ENCODE measurements around the gene ZNF133. TPM values are rescaled to one million over a fixed set of nuclear protein-coding genes. Genes with fewer than 3 reads are reported as not detected.

Gene ZNF133
- total RNA-seq, 1 donor from 2014 or later, result 14.0 TPM

DNA sequence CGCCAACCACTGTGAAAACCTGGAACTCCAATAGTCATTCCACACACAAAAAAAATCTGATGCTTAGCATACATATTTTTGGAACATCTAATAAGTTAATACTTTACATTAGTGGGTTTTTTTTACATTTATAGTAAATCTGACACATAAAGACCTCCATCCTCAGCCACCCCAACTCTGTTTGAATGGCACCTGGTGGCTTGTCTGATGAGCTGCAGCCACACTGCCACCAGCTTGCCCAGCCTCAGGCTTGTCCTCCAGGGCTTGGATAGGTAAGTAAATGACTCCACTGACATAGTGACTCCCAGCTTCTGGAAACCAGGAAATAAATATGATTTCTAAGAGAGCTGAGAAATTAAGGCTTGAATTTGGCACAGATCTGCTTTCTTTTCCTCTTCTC, 71.5 kb downstream of the ZNF133 start:
- peaks cover 16% of the 10 kb centered on the region for H3K27me3 Mint-ChIP-seq (ENCODE audit: unreplicated experiment)
- TF ChIP-seq, protein P1, sequence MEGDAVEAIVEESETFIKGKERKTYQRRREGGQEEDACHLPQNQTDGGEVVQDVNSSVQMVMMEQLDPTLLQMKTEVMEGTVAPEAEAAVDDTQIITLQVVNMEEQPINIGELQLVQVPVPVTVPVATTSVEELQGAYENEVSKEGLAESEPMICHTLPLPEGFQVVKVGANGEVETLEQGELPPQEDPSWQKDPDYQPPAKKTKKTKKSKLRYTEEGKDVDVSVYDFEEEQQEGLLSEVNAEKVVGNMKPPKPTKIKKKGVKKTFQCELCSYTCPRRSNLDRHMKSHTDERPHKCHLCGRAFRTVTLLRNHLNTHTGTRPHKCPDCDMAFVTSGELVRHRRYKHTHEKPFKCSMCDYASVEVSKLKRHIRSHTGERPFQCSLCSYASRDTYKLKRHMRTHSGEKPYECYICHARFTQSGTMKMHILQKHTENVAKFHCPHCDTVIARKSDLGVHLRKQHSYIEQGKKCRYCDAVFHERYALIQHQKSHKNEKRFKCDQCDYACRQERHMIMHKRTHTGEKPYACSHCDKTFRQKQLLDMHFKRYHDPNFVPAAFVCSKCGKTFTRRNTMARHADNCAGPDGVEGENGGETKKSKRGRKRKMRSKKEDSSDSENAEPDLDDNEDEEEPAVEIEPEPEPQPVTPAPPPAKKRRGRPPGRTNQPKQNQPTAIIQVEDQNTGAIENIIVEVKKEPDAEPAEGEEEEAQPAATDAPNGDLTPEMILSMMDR (IDR thresholded peaks at IDR 0.05), result no peak
- no peak overlapping the region for H3K4me3 Mint-ChIP-seq (ENCODE audit: unreplicated experiment)
- DNase-seq (ENCODE audit: extremely low spot score, unreplicated experiment), result no peak
- H3K9me3 Mint-ChIP-seq (ENCODE audit: unreplicated experiment), result peaks cover 2% of the 10 kb centered on the region
- no peaks in the 10 kb centered on the region for H3K4me1 Mint-ChIP-seq (ENCODE audit: unreplicated experiment)
- H3K36me3 Mint-ChIP-seq (ENCODE audit: unreplicated experiment), result no peaks in the 10 kb centered on the region
- no peak overlapping the region for H3K27ac Mint-ChIP-seq (ENCODE audit: unreplicated experiment)

DNA sequence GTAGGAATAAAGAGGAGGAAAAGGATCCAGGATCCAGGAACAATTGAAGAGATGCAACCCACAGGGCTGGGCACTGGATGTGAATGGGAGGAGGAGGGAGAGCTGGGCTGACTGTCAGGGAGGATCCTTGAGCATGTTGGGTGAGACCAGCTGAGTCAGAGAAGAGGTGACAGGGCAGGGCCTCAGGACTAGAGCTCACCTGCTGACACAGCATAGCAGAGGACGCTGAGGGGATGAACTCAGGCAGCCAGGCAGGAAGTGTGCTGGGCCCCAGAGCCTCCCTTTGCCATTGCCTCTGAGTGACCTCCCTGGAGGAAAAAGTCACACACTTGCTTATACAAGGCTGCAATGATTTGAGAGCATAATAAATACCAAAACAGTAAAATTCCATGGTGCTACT, 72.3 kb downstream of the ZNF133 start:
- DNase-seq (ENCODE audit: extremely low spot score, unreplicated experiment), result no peak
- Mint-ChIP-seq H3K4me1 (ENCODE audit: unreplicated experiment) (no peaks in the 10 kb centered on the region), H3K27me3 (ENCODE audit: unreplicated experiment) (peaks cover 10% of the 10 kb centered on the region), H3K9me3 (ENCODE audit: unreplicated experiment) (no peaks in the 10 kb centered on the region), H3K36me3 (ENCODE audit: unreplicated experiment) (no peaks in the 10 kb centered on the region), H3K27ac (ENCODE audit: unreplicated experiment) (no peak overlapping the region), H3K4me3 (ENCODE audit: unreplicated experiment) (no peak overlapping the region)
- TF ChIP-seq, protein P1 (IDR thresholded peaks at IDR 0.05), result no peak

DNA sequence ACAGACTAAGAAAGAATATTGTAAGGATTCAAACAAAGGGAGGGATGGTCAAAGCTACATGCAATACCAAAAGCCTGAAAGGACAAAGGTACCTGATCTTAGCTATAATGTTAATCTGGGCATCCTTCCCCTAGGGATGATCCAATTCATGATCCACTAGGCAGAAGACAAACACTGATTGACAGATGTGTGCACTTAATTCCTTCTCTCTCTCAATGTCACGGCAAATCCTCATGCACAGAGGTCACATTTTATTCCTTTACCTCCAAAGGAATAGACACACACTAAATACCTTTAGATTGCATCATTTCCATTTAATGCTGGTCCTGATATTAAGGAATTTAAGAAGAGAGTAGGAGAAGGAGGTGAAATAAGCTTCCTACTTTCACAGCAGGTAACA, 73.4 kb downstream of the ZNF133 start:
- TF ChIP-seq, protein P1 (IDR thresholded peaks at IDR 0.05), result no peak
- H3K36me3 Mint-ChIP-seq (ENCODE audit: unreplicated experiment), result no peaks in the 10 kb centered on the region
- H3K9me3 Mint-ChIP-seq (ENCODE audit: unreplicated experiment), result no peaks in the 10 kb centered on the region
- no peak overlapping the region for H3K4me3 Mint-ChIP-seq (ENCODE audit: unreplicated experiment)
- peaks cover 10% of the 10 kb centered on the region for H3K27me3 Mint-ChIP-seq (ENCODE audit: unreplicated experiment)
- no peak overlapping the region for H3K27ac Mint-ChIP-seq (ENCODE audit: unreplicated experiment)
- H3K4me1 Mint-ChIP-seq (ENCODE audit: unreplicated experiment), result no peaks in the 10 kb centered on the region
- no peak for DNase-seq (ENCODE audit: extremely low spot score, unreplicated experiment)

DNA sequence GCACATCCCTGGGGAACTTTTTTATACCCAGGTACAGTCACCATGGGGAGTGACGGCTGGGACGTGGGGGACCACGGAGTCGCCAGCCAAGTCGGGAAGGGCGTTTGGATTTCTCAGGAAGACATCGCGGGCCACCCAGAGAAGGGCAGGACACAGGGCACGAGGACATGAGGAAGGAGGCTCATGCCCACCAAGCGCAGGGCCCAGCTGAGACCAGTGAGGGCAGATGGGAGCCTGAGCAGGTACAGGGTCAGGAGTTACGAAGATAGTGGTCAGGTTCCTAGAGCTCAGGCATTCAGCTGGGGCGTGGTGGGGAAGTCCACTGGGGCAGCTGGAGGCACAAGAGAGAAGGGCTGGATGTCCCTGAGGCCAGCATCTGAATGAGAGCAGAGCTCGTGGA, 74.6 kb downstream of the ZNF133 start:
- TF ChIP-seq, protein P1 (IDR thresholded peaks at IDR 0.05), result no peak
- H3K4me1 Mint-ChIP-seq (ENCODE audit: unreplicated experiment), result no peaks in the 10 kb centered on the region
- peaks cover 9% of the 10 kb centered on the region for H3K27me3 Mint-ChIP-seq (ENCODE audit: unreplicated experiment)
- no peak for DNase-seq (ENCODE audit: extremely low spot score, unreplicated experiment)
- no peaks in the 10 kb centered on the region for H3K9me3 Mint-ChIP-seq (ENCODE audit: unreplicated experiment)
- H3K36me3 Mint-ChIP-seq (ENCODE audit: unreplicated experiment), result no peaks in the 10 kb centered on the region
- H3K27ac Mint-ChIP-seq (ENCODE audit: unreplicated experiment), result no peak overlapping the region
- no peak overlapping the region for H3K4me3 Mint-ChIP-seq (ENCODE audit: unreplicated experiment)

DNA sequence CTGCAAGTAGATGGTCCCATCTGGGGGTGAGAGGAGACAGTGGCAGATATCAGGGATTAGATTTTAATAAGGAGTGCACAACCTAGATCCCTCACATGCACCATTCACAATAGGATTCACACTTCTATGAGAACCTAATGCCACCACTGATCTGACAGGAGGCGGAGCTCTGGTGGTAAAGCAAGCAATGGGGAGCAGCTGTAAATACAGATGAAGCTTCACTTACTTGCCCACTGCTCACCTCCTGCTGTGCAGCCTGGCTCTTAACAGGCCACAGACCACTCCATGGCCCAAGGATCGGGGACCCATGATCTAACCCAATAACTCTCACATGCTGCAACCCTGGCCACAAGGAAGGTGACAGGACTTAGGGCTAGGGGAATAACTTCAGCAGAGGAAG, 75.4 kb downstream of the ZNF133 start:
- no peak overlapping the region for H3K27ac Mint-ChIP-seq (ENCODE audit: unreplicated experiment)
- H3K4me3 Mint-ChIP-seq (ENCODE audit: unreplicated experiment), result no peak overlapping the region
- H3K4me1 Mint-ChIP-seq (ENCODE audit: unreplicated experiment), result no peaks in the 10 kb centered on the region
- TF ChIP-seq, protein P1 (IDR thresholded peaks at IDR 0.05), result no peak
- DNase-seq (ENCODE audit: extremely low spot score, unreplicated experiment), result no peak
- H3K36me3 Mint-ChIP-seq (ENCODE audit: unreplicated experiment), result no peaks in the 10 kb centered on the region
- no peaks in the 10 kb centered on the region for H3K9me3 Mint-ChIP-seq (ENCODE audit: unreplicated experiment)
- peaks cover 9% of the 10 kb centered on the region for H3K27me3 Mint-ChIP-seq (ENCODE audit: unreplicated experiment)

Measured in osteocyte (in vitro differentiated cells).